OCI-LY1 (cell line): Measurements from ENCODE around the gene VWA8.

Source experiments
- H2AFZ ChIP-seq: fragments of 200-600 bp; sonication (generic), shearing (Covaris generic); 2 replicates; pipeline ENCODE4 v1.6.0; 2014; ENCODE audit warnings: antibody characterized with exemption, mild to moderate bottlenecking, low read length
- H3F3A ChIP-seq: fragments of 200-600 bp; sonication (generic), shearing (Covaris generic); 2 replicates; pipeline ENCODE4 v1.6.0; 2014; ENCODE audit warnings: mild to moderate bottlenecking, antibody characterized with exemption, low read length, moderate library complexity; ENCODE audit not compliant: insufficient read depth
- H3K27ac ChIP-seq: fragments of 200-600 bp; sonication (generic); 2 replicates; pipeline ENCODE4 v1.5.1; 2014; ENCODE audit warnings: low read length, mixed run types, mild to moderate bottlenecking, low read depth; ENCODE audit not compliant: poor library complexity, severe bottlenecking
- H3K27me3 ChIP-seq: fragments of 200-600 bp; sonication (generic); 2 replicates; pipeline ENCODE4 v1.6.0; 2014; ENCODE audit warnings: antibody characterized with exemption, mild to moderate bottlenecking, low read length, moderate library complexity; ENCODE audit not compliant: insufficient read depth
- H3K36me3 ChIP-seq: fragments of 200-600 bp; sonication (generic); 2 replicates; pipeline ENCODE4 v1.6.1; 2014; ENCODE audit warnings: mild to moderate bottlenecking, antibody characterized with exemption, low read length, moderate library complexity, mixed read lengths; ENCODE audit not compliant: insufficient read depth
- H3K4me1 ChIP-seq: fragments of 200-600 bp; sonication (generic); 2 replicates; pipeline ENCODE4 v1.5.1; 2014; ENCODE audit warnings: mild to moderate bottlenecking, low read length, moderate library complexity; ENCODE audit not compliant: insufficient read depth, severe bottlenecking
- H3K4me2 ChIP-seq: fragments of 200-600 bp; sonication (generic), shearing (Covaris generic); 2 replicates; pipeline ENCODE4 v1.6.1; 2014; ENCODE audit warnings: low read length
- H3K4me3 ChIP-seq: fragments of 200-600 bp; sonication (generic); 2 replicates; pipeline ENCODE4 v1.5.1; 2014; ENCODE audit warnings: low read length, low read depth, mild to moderate bottlenecking, mixed read lengths; ENCODE audit not compliant: poor library complexity, severe bottlenecking
- H3K79me2 ChIP-seq: fragments of 200-600 bp; shearing (Covaris generic); 2 replicates; pipeline ENCODE4 v1.6.1; 2016; ENCODE audit warnings: mixed run types, low read length, mixed read lengths; ENCODE audit not compliant: insufficient read depth
- H3K9ac ChIP-seq: fragments of 200-600 bp; sonication (generic), shearing (Covaris generic); 2 replicates; pipeline ENCODE4 v1.6.1; 2014; ENCODE audit warnings: mild to moderate bottlenecking, low read length, mixed read lengths
- H3K9me2 ChIP-seq: fragments of 200-600 bp; sonication (generic), shearing (Covaris generic); 2 replicates; pipeline ENCODE4 v1.6.1; 2014; ENCODE audit warnings: low read depth, mild to moderate bottlenecking, low read length, mixed read lengths
- H3K9me3 ChIP-seq: fragments of 200-600 bp; shearing (Covaris generic); 2 replicates; pipeline ENCODE4 v1.6.1; 2014; ENCODE audit warnings: low read length, mixed read lengths
- H4K20me1 ChIP-seq: fragments of 200-600 bp; sonication (generic), shearing (Covaris generic); 2 replicates; pipeline ENCODE4 v1.6.0; 2016; ENCODE audit warnings: mild to moderate bottlenecking, low read length; ENCODE audit not compliant: insufficient read depth
- EZH2 ChIP-seq: fragments of 200-600 bp; sonication (generic), shearing (Covaris generic); IDR thresholded peaks from 2 replicates; pipeline ENCODE4 v1.8.0; 2017; ENCODE audit warnings: borderline replicate concordance, mixed run types, mild to moderate bottlenecking, antibody characterized with exemption, low read length, moderate library complexity, mixed read lengths
- TF ChIP-seq, protein P1 (sequence below): fragments of 200-600 bp; sonication (generic), shearing (Covaris generic); IDR thresholded peaks from 2 replicates; pipeline ENCODE4 v1.5.1; 2017; ENCODE audit warnings: mild to moderate bottlenecking, antibody characterized with exemption, low read length, moderate library complexity, mixed read lengths

The VWA8 gene

DNA sequence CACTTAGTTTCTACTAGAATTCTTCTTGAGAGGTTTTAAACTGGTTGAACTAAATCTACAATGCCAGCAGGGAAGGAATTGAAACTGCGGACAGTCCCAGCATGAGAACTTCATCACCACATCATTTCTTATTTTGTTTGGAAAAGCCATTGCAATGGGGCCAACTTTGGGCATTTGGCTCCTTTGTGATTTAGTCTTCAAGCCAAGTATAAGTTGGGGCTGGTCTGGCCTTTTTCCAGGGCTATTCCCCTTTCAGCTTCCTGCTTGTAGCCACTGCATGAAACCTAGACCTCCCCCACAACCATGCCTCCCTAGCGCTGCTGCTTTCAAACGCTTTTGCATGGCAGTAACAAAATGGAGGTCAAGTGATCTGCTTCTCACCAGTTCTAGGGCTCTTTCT, 361.3 kb downstream of the VWA8 start:
- no peak overlapping the region for H3K27ac ChIP-seq
- TF ChIP-seq, protein P1, sequence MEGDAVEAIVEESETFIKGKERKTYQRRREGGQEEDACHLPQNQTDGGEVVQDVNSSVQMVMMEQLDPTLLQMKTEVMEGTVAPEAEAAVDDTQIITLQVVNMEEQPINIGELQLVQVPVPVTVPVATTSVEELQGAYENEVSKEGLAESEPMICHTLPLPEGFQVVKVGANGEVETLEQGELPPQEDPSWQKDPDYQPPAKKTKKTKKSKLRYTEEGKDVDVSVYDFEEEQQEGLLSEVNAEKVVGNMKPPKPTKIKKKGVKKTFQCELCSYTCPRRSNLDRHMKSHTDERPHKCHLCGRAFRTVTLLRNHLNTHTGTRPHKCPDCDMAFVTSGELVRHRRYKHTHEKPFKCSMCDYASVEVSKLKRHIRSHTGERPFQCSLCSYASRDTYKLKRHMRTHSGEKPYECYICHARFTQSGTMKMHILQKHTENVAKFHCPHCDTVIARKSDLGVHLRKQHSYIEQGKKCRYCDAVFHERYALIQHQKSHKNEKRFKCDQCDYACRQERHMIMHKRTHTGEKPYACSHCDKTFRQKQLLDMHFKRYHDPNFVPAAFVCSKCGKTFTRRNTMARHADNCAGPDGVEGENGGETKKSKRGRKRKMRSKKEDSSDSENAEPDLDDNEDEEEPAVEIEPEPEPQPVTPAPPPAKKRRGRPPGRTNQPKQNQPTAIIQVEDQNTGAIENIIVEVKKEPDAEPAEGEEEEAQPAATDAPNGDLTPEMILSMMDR: no peak
- no peak for TF ChIP-seq EZH2

DNA sequence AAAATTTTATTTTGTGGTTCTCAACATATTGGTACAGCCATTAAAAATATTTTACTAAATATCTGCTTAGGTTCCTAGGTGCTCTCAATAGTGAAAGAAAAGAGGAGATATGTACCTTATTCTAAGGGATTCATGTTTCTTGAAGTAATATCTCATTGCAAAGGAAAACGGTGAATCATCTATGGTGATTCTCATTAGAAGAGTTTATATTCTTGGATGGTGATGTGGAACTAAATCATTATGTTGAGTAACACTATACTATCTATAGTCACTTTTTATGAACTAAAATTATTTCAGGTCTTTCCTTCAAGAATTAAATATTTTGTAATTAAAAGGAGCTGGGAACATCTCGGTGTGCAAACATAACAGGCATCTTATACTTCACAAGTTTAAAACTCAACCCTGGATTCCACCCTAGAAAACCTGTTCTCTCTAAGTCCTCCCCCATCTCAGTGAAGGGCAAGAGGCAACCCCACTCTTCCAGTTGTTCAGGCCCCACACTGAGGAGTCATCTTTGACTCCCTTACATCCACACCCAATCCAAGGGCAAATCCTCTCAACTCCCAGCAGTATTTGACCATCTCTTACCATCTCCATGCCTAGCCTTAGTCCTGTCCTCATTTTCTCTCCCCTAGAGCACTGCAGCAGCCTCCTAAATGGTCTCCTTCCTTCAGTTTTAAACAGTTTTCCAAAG, 363.4 kb downstream of the VWA8 start:
- Histone ChIP-seq H3K4me3 (no peak overlapping the region), H3K9ac (no peak overlapping the region), H2AFZ (no peak overlapping the region), H3K9me3 (no peaks in the 10 kb centered on the region), H3F3A (0 out of 2 replicates have a peak, but pooled peaks cover 4% of the 10 kb centered on the region), H3K27ac (no peak overlapping the region), H3K36me3 (peaks cover 4% of the 10 kb centered on the region; the same call in 1 of the 2 replicates), H3K79me2 (no peaks in the 10 kb centered on the region), H3K4me1 (peaks cover 19% of the 10 kb centered on the region), H3K9me2 (no peaks in the 10 kb centered on the region), H4K20me1 (no peaks in the 10 kb centered on the region), H3K4me2 (no peak overlapping the region), H3K27me3 (no peaks in the 10 kb centered on the region)
- TF ChIP-seq, protein P1: no peak

More for the DNA sequence above, 361.3 kb downstream of the VWA8 start:
- H3K9me3 ChIP-seq: no peaks in the 10 kb centered on the region
- no peak overlapping the region for H2AFZ ChIP-seq
- H3K79me2 ChIP-seq: no peaks in the 10 kb centered on the region
- 0 out of 2 replicates have a peak, but pooled peaks cover 4% of the 10 kb centered on the region for H3F3A ChIP-seq
- no peak overlapping the region for H3K4me2 ChIP-seq
- no peak overlapping the region for H3K9ac ChIP-seq
- no peak overlapping the region for H3K4me3 ChIP-seq
- peaks cover 19% of the 10 kb centered on the region for H3K4me1 ChIP-seq
- H4K20me1 ChIP-seq: no peaks in the 10 kb centered on the region
- no peaks in the 10 kb centered on the region for H3K27me3 ChIP-seq
- H3K36me3 ChIP-seq: peaks cover 13% of the 10 kb centered on the region; the same call in 1 of the 2 replicates
- no peaks in the 10 kb centered on the region for H3K9me2 ChIP-seq

DNA sequence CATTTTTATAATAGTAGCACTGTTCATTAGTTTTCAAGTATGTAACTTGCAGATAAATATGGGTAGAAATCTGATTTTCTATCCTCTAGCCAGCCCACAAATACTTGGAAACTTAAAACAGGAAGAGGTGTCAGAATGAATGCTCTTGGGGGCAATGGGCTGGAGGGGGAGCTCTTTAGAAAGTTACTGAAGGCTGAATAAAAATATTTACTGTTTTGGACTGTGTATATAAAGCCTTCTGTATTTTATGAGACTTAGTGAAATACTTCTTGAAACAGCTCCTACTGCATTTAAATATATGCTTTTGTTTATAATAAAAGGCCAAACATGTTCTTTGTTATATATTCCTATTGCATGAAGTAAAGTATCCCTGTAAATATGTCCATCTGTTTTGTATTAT, 364.7 kb downstream of the VWA8 start:
- Histone ChIP-seq H3K9me3 (no peaks in the 10 kb centered on the region), H3K27ac (no peak overlapping the region), H3K79me2 (no peaks in the 10 kb centered on the region), H3F3A (0 out of 2 replicates have a peak, but pooled peaks cover 4% of the 10 kb centered on the region), H3K27me3 (no peaks in the 10 kb centered on the region), H3K4me1 (peaks cover 22% of the 10 kb centered on the region), H3K36me3 (no peaks in the 10 kb centered on the region), H4K20me1 (no peaks in the 10 kb centered on the region), H3K9me2 (no peaks in the 10 kb centered on the region), H3K4me2 (no peak overlapping the region), H3K9ac (no peak overlapping the region), H2AFZ (no peak overlapping the region), H3K4me3 (no peak overlapping the region)
- TF ChIP-seq EZH2: no peak
- TF ChIP-seq, protein P1: peak; percentile 42; the same call in 1 of the 2 replicates
